DND-41 (cell line): ENCODE data around the gene ST6GALNAC6.

Source experiments
- ATAC-seq: fragments of 200-7000 bp; cut with Tn5 transposase; 3 replicates; pipeline ENCODE4 v1.9.1; 2021; ENCODE audit warnings: low read depth; ENCODE audit not compliant: insufficient read depth
- DNase-seq: peaks from one replicate; pipeline ENCODE4 v3.0.0-alpha.2; 2020
- H2AFZ ChIP-seq: 2 replicates; pipeline ENCODE4 v1.6.0; 2012; ENCODE audit warnings: low read depth, low read length
- H3K27ac ChIP-seq: 2 replicates; pipeline ENCODE4 v1.5.1; 2012; ENCODE audit warnings: low read length, inconsistent platforms
- H3K27me3 ChIP-seq: fragments of 200-600 bp; sonication (generic); 2 replicates; pipeline ENCODE4 v1.6.0; 2012; ENCODE audit warnings: low read length, mild to moderate bottlenecking, inconsistent platforms; ENCODE audit not compliant: insufficient read depth, poor library complexity
- H3K36me3 ChIP-seq: 2 replicates; pipeline ENCODE4 v1.5.1; 2012; ENCODE audit warnings: low read length, inconsistent platforms; ENCODE audit not compliant: insufficient read depth
- H3K4me1 ChIP-seq: 2 replicates; pipeline ENCODE4 v1.5.1; 2012; ENCODE audit warnings: mild to moderate bottlenecking, low read length; ENCODE audit not compliant: insufficient read depth
- H3K4me2 ChIP-seq: 2 replicates; pipeline ENCODE4 v1.6.0; 2012; ENCODE audit warnings: mild to moderate bottlenecking, moderate library complexity, low read length, inconsistent platforms; ENCODE audit not compliant: insufficient read depth
- H3K4me3 ChIP-seq, 2 experiments: fragments of 200-600 bp in 1 of 2; shearing (Covaris generic) in 1 of 2; 2 replicates each; pipeline ENCODE4 v1.5.1; 2012 to 2016; ENCODE audit warnings: inconsistent platforms in 2 of 2, low read length in 2 of 2, mild to moderate bottlenecking in 2 of 2, low read depth in 1 of 2, moderate library complexity in 1 of 2
- H3K79me2 ChIP-seq: 2 replicates; pipeline ENCODE4 v1.6.0; 2012; ENCODE audit warnings: low read length, inconsistent platforms; ENCODE audit not compliant: insufficient read depth
- H3K9ac ChIP-seq: 2 replicates; pipeline ENCODE4 v1.6.0; 2012; ENCODE audit warnings: low read depth, mild to moderate bottlenecking, inconsistent platforms, low read length, moderate library complexity
- H3K9me3 ChIP-seq: 2 replicates; pipeline ENCODE4 v1.5.1; 2012; ENCODE audit warnings: low read length, moderate library complexity, mild to moderate bottlenecking, inconsistent platforms; ENCODE audit not compliant: insufficient read depth, severe bottlenecking
- H4K20me1 ChIP-seq: 2 replicates; pipeline ENCODE4 v1.6.0; 2012; ENCODE audit warnings: low read length; ENCODE audit not compliant: insufficient read depth
- CTCF ChIP-seq: IDR thresholded peaks from 2 replicates; pipeline ENCODE4 v1.5.1; 2012; ENCODE audit warnings: borderline replicate concordance, low read length, moderate library complexity, mild to moderate bottlenecking; ENCODE audit not compliant: poor library complexity, severe bottlenecking; ENCODE audit errors: extremely low read depth
- EZH2 ChIP-seq: IDR thresholded peaks from 3 replicates; pipeline ENCODE4 v1.6.1; 2012; ENCODE audit warnings: borderline replicate concordance, low read depth, mild to moderate bottlenecking, moderate library complexity, low read length, inconsistent platforms; ENCODE audit not compliant: severe bottlenecking

Gene ST6GALNAC6

GRCh38 chr9:127941961-127942215, 42.5 kb upstream of the ST6GALNAC6 start:
- no peak for DNase-seq

GRCh38 chr9:127941062-127941960, 41.9 kb upstream of the ST6GALNAC6 start:
- H3K36me3 ChIP-seq, result peaks cover 25% of the 10 kb centered on the region
- TF ChIP-seq EZH2 (no peak), CTCF (no peak)
- no peaks in the 10 kb centered on the region for H3K9me3 ChIP-seq
- no peak overlapping the region for H3K4me2 ChIP-seq
- H3K27me3 ChIP-seq, result no peaks in the 10 kb centered on the region
- H4K20me1 ChIP-seq, result peaks cover 5% of the 10 kb centered on the region
- DNase-seq (no peak), ATAC-seq (no peak)
- H3K27ac ChIP-seq, result no peak overlapping the region
- H3K4me1 ChIP-seq, result peaks cover 22% of the 10 kb centered on the region
- no peak overlapping the region for H2AFZ ChIP-seq
- peaks cover 13% of the 10 kb centered on the region for H3K79me2 ChIP-seq
- no peak overlapping the region for H3K9ac ChIP-seq
- no peak overlapping the region for H3K4me3 ChIP-seq

More at GRCh38 chr9:127941961-127942215, 42.5 kb upstream of the ST6GALNAC6 start:
- no peak overlapping the region for H3K27ac ChIP-seq
- peaks cover 7% of the 10 kb centered on the region for H3K79me2 ChIP-seq
- peaks cover 22% of the 10 kb centered on the region; the same call in 1 of the 2 replicates for H3K36me3 ChIP-seq
- H3K9ac ChIP-seq, result peak overlapping the region; percentile 1; the same call in 1 of the 2 replicates
- H3K4me1 ChIP-seq, result peaks cover 16% of the 10 kb centered on the region
- no peaks in the 10 kb centered on the region for H3K27me3 ChIP-seq
- no peaks in the 10 kb centered on the region; the same call in 1 of the 2 replicates for H4K20me1 ChIP-seq
- no peak overlapping the region for H3K4me2 ChIP-seq
- H3K9me3 ChIP-seq, result no peaks in the 10 kb centered on the region
- H3K4me3 ChIP-seq, result no peak overlapping the region
- no peak overlapping the region for H2AFZ ChIP-seq
- no peak for ATAC-seq
- TF ChIP-seq CTCF, result no peak
- no peak for TF ChIP-seq EZH2

- no peak for ATAC-seq
These were observed 41.2 kb upstream of the ST6GALNAC6 start for GRCh38 chr9:127940593-127940992.

More at GRCh38 chr9:127940593-127940992, 41.2 kb upstream of the ST6GALNAC6 start:
- H3K36me3 ChIP-seq, result peaks cover 32% of the 10 kb centered on the region
- H3K4me3 ChIP-seq, result no peak overlapping the region
- peaks cover 12% of the 10 kb centered on the region for H4K20me1 ChIP-seq
- no peak overlapping the region for H2AFZ ChIP-seq
- TF ChIP-seq CTCF, result no peak
- no peak for TF ChIP-seq EZH2
- DNase-seq, result no peak
- no peaks in the 10 kb centered on the region for H3K27me3 ChIP-seq
- no peaks in the 10 kb centered on the region for H3K9me3 ChIP-seq
- no peak overlapping the region for H3K9ac ChIP-seq
- no peak overlapping the region for H3K27ac ChIP-seq
- peaks cover 20% of the 10 kb centered on the region for H3K79me2 ChIP-seq
- no peak overlapping the region for H3K4me2 ChIP-seq
- peaks cover 29% of the 10 kb centered on the region for H3K4me1 ChIP-seq
